GM19023 (cell line): ENCODE data around the gene TEX13B.

Experiments used
- ATAC-seq: cut with Tn5 transposase; IDR thresholded peaks from one replicate; pipeline ENCODE4 v1.9.1; 2021; ENCODE audit warnings: mild to moderate bottlenecking, moderate library complexity; ENCODE audit not compliant: unreplicated experiment

The TEX13B gene

GRCh38 chrX:107940095-107940494 is 42.1 kb downstream of the TEX13B start:
- no peak for ATAC-seq

GRCh38 chrX:107936434-107936730 is 45.8 kb downstream of the TEX13B start:
- no peak for ATAC-seq

- ATAC-seq: no peak
Observed at GRCh38 chrX:107935664-107936433, 46.3 kb downstream of the TEX13B start.

- no peak for ATAC-seq
Observed at GRCh38 chrX:107935200-107935599, 47.0 kb downstream of the TEX13B start.

GRCh38 chrX:107934262-107934661 is 47.9 kb downstream of the TEX13B start:
- ATAC-seq: no peak
